NCI-H1092 treated with DMSO at 0.1 percent for 48 hours (cell line): Measurements from ENCODE around the gene SLC1A7.

Experiments used
- DNase-seq: peaks from one replicate; lab custom pipeline; 2025; lab: John Stamatoyannopoulos, UW

Gene SLC1A7

DNA sequence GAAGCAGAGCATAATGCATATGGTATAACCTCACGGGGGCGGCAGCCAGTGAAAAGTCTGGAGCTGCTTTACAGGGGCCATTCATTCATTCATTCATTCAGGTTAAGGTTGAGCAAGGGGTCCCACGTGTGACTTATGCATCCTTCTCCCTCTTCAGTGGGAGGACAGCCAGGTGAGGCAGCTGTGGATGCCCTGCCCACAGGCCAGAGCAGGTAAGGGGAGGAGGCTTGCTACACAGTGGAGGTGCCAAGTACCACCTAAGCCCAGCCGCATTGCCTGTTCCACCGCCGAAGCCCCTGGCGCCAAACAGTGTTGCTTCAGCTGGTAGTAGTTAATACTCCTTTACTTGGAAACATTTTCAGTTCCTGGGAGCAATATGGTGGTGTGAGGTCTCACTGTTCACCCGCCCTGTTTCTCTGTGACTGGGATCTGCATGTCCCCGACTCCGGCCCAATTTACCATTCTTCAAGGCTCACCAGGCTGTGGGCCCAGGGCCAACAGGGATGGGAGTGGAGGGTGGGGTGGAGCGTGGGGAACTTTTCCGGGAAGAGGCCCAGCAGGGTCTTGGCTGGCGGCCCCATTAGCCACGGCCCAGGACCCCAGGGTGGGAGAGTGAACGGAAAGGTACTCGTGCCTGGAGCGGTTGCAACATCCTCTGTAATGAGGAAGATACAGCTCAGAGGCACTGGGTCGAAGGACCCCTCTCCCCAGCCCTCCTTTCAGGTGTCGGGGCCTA lies 81.1 kb downstream of the SLC1A7 start:
- no peak for DNase-seq

DNA sequence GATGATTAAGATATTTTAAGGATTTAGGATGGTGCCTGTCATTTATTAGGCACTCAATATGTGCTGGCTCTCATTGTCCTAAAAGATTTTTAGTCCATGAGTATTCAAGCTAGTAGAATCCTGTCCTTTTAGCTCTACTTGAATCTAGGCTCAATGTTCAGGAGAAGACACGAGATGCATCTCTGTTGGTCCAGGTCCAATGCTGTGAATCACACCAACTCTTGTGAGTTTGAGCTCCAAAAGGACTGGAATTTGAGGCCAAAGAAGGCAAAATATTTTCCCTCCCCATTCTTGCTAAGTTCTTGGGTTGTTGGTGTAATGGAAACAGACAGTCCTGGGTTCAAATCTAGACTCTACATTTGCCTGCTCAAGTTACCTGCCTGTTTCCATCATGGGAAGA lies 81.9 kb downstream of the SLC1A7 start:
- no peak for DNase-seq

DNA sequence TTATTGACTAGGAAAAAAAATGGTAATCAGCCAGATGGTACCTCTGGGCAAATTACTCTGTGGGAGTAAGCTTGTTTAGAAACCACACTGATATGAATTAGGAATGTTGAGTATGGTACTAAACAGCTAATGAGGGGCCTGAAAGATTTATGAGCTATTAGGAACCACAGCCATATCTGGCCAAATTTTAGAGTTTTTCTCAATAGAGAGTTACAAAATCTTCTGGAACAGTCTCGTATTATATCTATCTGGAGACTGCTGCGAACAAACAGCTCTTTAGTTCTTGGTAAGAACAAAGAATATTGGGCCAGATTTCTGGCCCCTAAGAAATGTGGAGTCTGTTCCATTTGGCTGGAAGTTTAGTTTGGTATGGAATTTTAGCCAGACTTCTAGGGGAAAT lies 85.3 kb downstream of the SLC1A7 start:
- DNase-seq, result no peak

DNA sequence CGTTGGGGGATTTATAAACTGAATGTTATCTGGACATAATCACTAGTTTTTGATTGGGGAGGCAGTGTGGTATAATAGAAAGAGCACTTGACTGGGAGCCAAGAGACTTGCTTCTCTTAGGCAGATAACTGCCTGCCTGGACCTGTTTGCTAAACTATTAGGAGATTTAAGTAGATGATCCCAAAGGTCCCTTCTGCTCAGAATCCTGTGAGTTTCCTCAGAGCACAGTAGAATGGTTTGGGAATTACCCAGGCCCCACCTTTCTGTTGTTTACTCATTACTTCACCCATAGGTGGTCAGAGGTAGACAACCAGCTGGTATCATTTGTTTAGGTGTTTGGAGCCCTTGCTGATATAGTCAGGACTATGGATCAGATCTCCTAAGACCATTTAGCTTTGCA lies 90.8 kb downstream of the SLC1A7 start:
- no peak for DNase-seq

DNA sequence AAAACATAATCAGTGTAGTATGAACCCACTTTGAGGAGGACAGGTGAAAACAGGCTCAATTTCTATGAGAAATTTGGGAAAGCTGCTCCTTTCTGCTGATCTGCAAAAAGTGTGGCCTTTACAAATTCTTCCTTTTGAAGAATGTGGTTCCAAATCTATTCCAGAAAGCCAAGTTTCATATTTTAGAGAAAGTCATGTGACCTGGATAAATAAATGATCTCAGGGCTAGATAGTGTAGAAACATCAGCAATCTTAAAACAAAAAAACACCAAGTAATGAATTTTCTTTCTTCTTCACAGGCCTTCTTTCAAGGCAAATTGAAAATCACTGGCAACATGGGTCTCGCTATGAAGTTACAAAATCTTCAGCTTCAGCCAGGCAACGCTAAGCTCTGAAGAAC lies 92.1 kb downstream of the SLC1A7 start:
- DNase-seq, result no peak

DNA sequence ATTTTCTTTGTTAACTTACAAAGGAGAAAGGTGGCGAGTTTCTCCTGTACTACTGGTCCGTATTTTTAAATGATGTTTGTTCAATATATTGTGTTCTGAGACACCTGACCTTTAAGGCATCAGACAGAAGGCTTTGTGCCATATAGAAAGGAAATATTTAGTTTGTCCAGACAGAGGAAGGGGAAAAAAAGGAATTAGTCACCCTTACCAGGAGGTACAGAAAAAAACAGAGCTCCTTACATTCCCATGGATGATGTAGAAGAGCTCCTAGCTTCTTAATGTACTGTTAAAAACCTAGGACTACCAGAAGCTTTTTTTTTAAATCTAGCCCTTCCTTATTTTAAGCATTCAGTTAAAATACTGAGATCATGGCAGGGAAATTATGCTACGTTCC lies 92.9 kb downstream of the SLC1A7 start:
- no peak for DNase-seq

DNA sequence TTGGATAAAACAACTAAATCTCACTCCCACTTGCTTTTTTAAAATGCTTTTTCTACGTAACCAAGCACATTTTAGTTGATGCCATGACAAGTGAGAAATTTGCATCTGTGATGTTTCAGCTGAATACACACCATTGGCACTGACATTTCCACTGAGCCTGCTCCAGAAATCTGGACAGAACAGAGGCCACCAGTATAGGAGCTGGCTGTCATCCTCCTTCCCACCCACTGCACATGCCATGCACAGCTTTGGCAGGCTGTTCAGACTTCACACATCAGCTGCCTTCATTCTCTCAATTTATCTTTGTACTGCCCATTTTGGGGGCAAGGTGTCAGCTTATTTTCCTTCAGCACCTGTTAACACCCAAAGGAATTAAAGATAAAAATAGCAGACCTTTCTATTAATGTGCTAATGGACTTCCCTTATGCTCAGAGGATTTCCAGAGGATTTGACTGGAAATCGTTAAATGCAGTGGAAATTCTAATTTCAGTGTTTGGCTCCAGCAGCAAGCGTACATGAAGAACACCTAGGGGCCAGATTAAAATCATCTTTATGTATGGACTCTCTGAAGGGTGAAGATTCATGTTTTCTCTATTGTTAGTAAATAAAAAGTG lies 93.4 kb downstream of the SLC1A7 start:
- DNase-seq, result no peak

DNA sequence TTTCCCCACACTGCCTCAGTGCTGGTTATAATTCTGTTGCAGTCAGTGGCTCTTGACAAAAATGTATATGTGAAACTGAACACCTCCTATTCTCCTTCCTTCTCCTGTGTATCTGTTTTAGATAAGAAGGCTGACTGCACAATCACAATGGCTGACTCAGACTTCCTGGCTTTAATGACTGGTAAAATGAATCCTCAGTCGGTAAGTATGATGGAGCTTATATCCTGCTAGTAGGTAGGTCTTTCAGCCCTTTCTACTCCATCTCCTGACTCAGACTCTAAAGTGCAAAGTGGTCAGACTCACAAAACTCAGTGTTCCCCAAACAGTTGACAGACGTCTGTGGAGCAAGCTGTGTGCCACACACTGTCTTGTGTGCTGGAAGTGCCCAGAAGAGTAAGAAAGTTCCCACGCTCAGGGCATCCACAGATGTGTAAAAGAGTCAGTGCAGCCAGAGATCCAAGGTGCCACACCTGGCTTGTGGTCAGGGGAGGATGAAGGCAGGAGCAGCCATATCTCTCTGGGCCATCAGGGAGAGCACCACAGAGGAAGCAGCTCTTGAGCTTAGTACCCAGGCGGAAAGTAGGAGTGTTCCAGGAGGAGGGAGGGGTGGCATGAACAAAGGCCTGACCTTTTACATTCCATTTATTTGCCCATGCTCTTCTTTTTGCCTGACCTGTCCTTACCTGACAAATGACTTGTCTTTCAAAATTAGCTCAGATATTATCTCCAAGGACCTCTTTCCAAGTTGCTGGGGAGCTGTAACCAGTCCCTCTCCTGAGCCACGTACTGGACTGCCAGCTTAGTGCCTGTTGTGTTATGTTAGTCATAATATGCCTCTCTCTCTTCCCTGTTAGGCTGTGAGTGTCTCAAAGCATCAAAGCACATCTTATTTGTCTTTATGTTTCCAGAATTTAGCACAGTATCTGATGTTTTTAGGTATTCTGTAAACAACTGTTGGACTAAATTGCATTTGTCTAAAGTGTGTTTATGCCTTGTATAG lies 94.4 kb downstream of the SLC1A7 start:
- DNase-seq, result peak; percentile 2

DNA sequence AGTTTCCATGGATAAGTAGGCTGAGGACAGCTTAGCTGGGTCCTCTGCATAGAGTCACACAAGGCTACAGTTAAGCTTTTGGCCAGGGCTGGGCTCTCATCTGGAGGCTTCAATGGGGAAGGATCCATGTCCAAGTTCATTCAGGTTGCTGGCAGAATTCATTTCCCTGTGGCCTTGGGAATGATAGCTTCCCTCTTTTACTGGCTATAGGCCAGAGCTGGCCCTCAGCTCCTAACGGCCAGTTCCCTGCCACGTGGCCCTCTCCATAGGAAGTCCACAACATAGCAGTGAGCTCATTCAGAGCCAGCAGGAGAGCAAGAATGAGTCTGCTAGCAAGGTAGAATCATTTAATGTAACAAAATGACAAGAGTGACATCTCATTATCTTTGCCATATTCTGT lies 95.5 kb downstream of the SLC1A7 start:
- no peak for DNase-seq

DNA sequence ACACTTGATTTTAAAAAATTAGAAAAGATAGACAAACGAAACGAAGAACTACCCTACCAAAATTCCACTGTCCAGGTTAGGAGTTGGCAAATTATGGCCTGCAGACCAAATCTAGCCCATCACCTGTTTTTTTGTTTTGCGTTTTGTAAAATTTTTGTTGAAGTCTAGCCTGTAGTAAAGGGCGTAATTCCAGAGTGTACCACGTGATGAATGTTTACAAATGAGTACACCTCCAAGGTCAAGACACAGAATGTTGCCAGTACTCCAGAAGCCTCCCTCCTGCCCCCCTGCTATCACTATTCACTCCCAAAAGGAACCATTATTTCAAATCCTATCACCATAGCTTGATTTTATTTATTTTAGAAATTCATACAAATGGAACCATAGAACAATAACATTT lies 97.5 kb downstream of the SLC1A7 start:
- DNase-seq, result no peak

DNA sequence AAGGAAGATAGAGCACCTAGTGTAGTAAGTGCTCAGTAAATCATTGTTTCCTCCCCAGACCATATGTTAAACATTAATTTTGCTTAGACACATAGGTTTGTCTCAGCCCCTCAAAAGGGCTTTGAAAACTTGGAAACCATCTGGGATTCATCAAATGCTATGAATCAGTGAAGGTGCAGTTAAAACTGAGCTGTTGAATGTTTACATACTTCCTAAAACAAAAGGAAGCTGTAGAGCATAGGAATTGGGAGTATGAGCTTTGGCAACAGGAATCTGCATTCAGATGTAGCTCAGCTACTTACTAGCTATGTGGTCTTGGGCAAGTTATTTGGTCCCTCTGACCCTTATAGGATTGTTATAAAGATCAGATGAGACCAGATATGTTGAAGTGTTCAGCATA lies 99.2 kb downstream of the SLC1A7 start:
- no peak for DNase-seq

DNA sequence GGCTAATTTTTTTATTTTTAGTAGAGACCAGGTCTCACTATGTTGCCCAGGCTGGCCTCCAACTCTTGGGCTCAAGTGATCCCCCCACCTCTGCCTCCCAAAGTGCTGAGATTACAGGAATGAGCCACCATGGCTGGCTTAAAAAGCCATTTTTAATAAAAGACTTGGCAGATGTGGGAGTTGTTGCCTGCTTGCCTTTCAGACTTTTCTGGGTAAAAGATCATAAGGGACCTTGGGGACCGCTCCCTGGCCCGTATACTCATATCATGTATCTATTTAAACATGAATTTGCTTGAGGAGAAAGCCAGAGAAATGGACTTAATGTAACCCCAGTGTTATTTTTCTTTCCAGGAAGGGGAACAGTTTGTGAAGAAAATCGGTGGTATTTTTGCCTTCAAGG lies 103.9 kb downstream of the SLC1A7 start:
- no peak for DNase-seq
